HG03521 (cell line): ENCODE data around the gene SPTBN1.
"Not testable (repeated sequence)": the region's sequence is repeated elsewhere in the genome, so short reads cannot be mapped to it uniquely, and the experiment has no call there.

Experiments used
- ATAC-seq: cut with Tn5 transposase; IDR thresholded peaks from one replicate; pipeline ENCODE4 v1.9.1; 2021; ENCODE audit warnings: mild to moderate bottlenecking, moderate library complexity; ENCODE audit not compliant: unreplicated experiment

The SPTBN1 gene

DNA sequence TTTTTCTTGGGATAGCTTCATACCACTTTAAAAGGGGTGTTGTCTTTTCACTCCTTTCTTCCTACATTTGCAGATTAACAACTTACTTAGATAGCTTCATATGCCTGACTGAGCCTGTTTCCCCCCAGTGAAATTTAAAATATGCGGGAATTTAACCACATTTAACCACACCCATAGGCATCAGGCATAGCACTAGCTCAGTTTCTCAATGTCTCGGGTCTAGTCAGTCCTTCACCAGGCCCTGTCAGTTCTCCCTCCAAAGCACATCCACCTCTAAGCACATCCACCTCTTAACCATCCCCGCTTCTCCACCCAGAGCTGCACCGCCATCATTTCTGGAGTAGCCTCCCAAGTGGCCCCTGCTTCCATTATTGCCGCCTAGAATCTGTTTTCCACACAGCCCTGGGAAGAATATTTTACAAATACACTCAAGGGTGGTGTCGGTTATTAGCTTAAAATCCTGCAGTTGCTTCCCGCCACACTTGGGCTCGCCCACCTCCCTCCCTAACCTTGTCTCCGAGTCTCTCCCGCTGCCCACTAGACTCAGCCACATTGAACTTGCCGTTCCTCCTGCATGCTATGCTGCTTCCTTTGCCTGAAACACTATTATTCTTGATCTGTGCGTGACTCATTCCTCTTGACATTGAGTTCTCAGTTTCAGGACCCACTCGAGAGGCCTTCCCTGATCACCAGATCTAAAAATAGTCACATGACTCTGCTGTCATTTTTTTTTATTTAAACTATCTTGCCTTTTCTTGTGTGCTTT lies 68.3 kb downstream of the SPTBN1 start:
- no peak for ATAC-seq

DNA sequence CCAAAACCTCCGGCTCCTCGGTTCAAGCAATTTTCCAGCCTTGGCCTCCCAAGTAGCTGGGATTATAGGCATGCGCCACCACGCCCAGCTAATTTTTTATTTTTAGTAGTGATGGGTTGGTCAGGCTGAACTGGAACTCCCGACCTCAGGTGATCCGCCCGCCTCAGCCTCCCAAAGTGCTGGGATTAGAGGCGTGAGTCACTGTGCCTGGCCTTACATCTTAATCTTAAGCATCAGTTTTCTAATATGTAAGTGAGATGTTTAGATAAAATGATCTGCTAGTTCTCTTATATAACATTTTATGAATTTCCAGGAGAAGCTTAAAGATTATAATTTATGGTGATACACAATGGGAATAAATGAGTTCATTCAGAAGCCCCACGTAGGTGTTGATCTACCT lies 69.2 kb downstream of the SPTBN1 start:
- no peak for ATAC-seq

DNA sequence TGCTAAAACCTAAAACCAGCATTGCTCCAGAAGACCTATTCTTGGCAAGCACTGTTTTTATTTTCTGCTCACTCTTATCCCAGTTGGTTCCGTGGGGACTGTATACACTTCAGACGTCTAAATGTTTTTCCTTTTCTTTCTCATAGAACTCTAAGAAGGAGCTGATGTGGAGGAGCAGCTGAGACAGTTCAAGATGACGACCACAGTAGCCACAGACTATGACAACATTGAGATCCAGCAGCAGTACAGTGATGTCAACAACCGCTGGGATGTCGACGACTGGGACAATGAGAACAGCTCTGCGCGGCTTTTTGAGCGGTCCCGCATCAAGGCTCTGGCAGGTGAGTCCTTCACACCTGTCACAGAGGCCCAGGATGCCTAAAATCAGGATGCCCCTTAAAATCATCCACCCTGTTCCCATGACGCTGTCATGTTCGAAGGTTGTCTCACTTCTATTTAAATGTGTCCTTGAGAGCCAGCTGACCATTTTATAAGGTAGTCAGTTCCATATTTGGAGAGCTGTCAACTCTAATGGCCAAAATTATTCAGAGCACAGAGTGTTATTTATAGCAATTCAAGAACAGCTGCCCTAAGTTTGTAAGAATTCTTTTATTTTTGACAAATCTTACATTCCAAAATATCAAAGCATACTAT lies 70.2 kb downstream of the SPTBN1 start:
- no peak for ATAC-seq

DNA sequence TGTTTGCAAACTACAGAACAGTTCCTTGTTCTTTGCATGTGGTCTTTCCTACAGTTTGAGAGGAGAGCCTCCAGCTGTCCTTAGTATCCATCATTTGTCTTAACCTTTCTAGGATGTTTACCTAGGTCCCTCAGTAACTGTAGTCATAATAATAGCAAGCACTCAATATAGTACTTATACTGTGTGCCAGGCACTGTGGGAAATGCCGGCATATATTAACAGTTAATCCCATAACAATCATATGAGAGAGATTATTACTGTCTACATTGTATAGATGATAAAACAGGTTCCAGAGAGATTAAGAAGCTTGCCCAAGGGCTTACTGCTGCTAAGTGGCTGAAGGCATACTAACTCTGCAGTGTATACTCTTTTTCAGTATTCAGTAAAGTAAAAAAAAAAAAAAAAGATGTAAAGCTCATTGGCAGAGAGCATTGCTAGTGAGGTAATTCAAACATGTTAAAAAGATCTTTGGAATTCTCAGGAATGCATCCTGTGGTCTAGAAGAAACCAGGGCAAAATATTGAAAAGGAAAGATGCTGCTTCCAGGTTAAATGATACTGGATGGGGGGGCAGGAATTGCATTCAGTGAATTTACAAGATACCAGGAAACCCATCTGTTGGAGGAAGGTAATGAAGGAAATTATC lies 72.3 kb downstream of the SPTBN1 start:
- no peak for ATAC-seq

DNA sequence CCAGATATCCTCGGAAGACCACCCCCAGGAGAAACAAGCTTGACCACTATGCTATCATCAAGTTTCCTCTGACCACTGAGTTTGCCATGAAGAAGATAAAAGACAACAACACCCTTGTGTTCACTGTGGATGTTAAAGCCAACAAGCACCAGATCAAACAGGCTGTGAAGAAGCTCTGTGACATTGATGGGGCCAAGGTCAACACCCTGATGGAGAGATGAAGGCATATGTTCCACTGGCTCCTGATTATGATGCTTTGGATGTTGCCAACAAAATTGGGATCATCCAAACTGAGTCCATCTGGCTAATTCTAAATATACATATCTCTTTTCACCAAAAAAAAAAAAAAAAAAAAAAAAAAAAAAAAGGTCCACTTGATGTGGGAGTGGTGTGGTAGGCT lies 73.4 kb downstream of the SPTBN1 start:
- ATAC-seq = not testable (repeated sequence)

DNA sequence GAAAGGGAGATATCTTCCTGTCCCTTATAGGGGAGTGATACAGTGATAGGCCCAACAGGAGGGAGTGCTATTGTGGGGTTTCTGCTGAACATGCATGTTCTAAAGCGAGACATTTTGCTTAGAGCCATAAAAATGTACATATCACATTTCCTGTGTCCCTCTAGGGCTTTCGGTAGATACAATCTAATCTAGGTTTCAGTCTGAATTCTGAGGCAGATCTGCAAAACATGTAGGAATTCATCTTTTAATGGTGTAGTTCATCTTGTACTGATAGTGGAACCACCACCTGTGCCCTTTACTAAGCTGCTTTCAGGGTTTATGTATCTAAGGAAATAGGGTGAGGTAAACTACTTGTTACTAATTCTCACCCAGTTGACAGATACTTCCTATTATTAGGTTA lies 73.8 kb downstream of the SPTBN1 start:
- no peak for ATAC-seq

DNA sequence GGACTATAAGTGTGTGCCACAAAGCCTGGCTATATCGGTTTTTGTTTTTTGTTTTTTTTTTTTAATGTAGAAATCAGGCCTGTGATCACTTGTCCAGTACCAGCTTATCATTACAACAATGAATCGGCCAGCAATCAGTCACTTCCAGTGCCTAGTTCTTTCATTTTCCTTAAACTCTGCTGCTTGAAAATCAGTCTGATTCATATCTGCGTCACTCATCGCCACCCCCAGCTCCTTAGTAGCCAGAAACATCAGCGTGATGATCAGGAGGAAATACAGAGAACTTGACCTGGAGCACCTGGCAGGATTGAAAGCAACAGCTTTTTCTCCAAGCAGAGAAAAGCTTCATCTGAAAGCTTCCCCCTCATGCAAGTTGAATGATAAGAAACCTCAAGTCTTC lies 75.4 kb downstream of the SPTBN1 start:
- no peak for ATAC-seq

DNA sequence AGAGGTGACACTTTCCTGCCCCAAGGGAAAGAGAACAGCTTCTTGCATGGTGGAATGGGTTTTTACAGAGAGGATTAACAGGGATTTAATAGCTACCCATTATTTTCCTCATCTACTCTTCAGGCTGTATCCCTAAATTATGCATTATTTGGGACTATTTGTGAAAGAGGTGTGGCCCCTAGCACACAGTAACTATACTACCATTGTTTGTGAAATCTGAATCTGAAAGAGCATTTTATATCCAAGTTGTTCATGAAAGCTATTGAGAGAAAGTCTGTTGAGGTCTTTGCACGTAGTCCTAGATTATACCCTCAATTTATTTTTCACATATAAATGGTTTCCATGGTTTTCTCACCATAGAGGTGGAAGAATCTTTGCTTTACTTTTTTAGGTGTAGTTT lies 78.1 kb downstream of the SPTBN1 start:
- ATAC-seq = no peak

DNA sequence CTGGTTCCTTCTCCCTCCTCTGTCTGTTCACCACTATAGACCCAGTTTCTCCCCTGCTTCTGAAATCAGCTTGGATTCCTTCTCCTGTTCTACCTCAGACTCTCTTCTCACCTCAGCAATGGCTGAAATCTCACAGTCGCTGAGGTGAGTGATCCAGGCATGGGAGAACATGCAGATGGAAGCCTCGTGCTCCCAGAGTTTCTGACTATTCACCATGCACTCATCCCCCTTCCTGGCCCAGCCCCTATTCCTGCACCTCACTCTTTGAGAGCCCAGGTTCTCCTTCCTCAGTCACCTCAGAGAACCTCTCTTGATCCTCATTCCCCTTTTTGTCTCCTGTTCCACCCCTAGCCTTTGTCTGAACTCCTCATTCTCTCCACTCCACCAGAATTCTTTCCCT lies 78.5 kb downstream of the SPTBN1 start:
- no peak for ATAC-seq

DNA sequence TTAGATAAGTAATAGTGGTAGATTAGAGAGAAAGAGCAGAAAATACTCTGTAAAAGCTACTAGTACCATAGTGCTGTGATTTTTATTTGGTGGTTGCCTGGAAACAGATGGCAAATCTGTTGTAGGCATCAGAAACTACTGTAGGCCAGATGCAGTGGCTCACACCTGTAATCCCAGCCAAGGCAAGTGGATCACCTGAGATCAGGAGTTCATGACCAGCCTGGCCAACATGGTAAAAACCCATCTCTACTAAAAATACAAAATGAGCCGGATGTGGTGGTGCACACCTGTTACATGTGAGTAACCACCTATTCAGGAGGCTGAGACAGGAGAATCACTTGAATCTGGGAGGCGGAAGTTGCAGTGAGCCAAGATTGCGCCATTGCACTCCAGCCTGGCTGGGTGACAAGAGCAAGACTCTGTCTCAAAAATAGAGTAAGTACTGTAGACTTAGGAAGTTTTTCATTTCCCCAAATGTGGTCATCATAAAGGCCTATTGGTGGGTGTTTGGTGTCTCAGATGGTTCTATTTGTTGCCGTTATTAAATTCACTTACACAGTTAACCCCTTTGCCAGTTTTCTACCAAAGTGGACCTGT lies 79.6 kb downstream of the SPTBN1 start:
- ATAC-seq = no peak

DNA sequence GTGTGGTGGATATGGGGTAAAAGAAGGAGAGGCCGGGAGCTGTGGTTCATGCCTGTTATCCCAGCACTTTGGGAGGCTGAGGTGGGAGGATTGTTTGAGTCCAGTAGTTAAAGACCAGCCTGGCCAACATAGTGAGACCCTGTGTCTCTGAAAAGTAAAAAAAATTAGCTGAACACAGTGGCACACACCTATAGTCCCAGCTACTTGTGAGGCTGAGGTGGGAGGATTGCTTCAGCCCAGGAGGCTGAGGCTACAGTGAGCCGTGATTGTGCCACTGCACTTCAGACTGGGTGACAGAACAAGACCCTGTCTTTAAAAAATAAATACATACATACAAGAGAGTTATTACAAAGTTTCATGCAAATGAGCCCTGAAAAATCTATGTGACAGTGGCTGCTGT lies 80.6 kb downstream of the SPTBN1 start:
- no peak for ATAC-seq

DNA sequence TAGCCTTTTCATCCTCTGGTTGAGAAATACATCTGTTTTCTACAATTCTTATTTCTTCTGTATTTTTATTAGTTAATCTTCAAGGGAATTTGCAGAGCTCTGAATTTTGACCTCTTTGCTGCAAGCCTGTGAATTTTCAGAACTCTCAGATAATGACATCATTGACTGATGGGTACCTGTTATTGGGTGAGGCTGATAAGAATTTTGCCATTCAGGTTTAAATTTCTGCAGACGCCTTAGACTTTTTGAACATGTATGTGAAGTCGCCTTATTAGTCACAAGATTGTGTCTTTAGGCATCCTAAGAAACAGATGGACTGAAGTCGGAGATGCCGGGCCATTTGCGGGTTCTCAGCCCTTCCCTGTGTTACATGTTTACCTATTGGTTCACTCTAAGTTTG lies 82.4 kb downstream of the SPTBN1 start:
- ATAC-seq = no peak

DNA sequence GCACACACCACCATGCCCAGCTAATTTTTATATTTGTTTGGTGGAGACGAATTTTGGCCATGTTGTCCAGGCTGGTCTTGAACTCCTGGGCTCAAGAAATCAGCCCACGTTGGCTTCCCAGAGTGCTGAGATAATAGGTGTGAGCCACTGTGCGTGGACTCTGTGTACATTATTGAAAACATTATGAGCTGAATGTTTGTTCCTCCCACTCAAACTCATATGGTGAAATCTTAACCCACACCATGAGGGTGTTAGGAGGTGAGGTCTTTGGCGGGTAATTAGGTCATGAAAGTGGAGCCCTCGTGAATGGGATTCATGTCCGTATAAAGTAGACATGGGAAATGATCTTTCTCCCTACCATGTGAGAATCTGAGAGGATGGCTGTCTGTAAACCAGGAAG lies 83.6 kb downstream of the SPTBN1 start:
- ATAC-seq = no peak

DNA sequence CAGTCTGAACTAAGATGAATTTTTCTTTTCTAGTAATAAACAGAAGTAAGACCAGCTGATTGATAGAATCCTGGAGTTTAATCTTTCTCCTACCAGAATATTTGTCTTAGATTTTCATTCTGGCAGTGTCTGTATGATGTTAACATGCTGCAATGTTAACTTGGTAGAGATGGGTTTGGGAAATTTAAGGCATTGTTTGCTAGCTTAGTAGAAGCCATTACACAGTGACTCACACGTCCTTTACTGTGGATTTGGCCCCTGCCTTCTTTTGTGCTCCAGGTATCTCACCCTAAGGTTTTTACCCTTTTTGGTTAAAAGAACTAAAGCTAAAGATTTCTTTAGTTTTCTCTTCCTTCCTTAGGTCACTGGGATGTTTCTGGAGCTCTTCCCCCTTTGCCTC lies 84.1 kb downstream of the SPTBN1 start:
- no peak for ATAC-seq

DNA sequence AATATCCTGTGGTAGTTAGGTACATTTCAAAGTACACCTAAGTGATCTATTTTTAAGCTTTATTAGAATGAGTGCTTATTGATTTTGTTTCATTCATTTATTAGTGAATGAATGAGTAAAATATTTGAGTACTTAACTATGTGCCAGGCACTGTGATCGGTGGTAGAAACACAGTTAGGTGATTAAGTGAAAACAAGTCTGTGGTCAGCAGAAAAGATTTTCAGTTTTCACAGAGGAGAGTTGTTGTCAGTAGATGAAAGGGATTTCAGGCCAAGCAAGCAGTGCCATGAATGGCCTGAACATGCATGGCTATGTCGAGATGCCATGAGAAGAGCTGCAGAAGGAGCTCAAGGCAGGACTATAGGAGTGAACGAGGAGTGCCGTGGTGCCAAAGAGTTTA lies 85.9 kb downstream of the SPTBN1 start:
- ATAC-seq = no peak

DNA sequence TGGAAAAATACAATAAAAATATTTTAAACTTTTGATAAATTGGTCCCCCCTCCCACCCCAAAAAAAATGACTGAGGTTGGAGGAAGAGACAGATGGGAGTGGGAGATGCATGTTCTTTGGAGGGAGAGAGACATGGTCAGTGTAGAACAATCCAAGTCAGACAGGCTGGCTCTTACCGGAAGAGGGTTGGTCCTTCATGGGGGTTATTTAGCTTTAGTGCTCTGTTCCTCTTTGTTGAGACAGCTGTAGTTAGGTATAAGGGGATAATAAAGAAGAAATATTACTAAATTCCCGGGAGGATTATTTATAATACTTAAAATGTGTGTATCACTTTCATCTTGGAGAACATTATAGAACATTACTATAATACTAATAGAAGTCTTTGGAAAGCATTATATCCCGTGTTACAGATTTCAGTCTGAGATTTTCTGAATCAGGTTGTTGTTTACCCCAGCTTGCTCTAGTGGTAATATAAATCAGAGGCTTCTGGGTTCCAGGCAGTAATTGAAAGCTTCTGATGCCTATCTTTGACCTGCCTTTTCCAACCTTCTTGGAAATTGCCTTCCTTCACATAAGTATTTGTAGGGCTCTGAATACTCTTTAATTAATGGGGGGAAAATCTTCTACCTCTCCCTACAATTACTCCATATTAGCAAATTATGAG lies 87.7 kb downstream of the SPTBN1 start:
- no peak for ATAC-seq

DNA sequence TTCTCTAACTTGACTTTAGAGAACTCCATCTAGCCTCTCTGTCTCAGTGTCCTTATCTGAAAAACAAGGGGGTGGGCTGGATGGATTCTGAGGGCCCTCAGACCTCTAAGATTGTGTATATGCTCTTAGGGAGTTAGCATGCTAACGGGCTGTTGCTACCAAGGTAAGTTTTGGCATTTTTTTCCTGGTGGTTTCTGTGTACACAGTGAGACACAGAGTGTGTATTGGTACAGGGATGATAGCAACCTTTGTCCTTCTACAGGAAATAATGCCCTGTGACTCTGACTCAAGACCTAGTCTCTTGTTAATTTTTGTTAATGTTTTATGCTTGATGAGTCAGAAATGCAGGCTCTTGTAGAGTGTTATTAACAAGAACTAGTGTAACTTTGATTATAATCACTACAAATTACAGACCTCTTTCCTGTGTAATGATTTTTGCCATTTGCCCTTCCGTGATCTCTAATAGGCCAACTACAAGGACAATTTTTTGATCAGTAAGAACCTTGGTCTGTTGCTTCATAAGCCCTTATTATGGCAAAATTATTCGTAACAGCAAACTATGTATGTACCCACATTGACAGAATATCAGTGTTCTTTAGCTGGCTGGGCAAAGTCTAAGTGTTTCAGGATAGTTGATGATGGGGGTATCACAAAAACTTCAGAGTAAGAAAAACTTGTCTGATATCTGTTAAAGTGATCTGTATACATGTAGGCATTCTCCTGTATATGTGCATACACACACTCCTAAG lies 89.7 kb downstream of the SPTBN1 start:
- no peak for ATAC-seq

DNA sequence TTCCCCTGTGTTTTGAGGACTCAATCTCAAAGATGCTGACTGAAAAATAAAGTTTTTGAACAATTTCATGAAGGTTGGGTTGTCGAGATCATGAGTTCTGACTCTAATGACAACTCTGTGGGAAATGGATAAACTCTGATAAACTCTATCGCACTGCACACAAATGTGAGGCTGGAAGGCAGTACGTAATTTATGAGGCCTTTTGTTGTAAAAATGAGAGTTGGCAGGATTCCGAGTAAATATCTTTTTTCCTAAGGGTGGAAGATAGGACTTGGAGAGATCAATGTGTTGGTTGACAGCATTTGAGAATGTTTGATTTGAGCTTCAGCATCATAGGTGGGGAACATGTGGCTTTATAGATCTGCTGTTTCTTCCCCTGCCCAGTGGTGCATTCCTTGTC lies 90.4 kb downstream of the SPTBN1 start:
- no peak for ATAC-seq

DNA sequence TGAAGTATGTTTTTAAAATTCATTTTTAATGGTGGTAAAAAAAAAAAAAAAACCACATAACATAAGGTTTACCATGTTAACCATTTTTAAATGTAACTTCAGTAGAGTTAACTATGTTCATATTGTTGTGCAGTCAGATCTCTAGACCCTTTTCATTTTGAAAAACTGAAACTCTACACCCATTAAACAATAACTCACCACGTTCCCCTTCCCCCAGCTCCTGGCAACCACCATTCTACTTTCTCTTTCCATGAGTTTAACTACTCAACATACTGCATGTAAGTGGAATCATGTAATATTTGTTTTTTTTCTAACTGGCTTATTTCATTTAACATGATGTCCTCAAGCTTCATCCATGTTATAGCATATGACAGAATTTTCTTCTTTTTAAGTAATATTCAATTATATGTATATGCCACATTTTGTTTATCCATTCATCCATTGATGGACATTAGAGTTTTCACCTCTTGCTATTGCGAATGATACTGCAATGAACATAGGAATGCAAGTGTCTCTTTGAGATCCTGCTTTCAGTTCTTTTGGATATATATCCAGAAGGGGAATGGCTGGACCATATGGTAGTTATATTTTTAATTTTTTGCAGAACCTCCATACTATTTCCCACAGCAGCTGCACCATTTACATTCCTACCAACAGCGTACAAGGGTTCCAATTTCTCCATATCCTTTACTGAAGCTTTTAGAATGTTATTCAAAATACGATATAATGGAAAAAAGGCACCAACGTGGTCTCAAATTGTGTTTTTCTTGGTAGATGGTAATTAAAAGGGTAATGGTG lies 91.0 kb downstream of the SPTBN1 start:
- ATAC-seq = no peak

DNA sequence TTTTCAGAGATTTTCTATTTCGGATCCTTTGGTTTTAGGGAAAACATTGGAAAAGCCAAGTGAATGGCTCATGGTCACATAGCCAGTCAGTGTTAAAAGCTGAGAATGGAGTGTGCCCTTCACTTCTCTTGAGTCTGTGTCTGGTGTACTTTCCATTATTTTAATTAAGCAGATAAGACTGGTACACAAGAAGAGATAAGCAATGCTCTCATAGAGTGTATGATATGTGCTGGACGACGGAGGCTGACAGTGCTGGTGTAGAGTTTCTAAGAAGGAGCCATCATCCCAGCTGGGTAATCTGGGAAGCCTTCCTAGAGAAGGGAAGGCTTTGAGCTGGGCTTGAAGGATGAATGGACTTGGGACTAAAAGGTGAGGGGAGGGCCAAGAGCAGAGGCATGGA lies 93.3 kb downstream of the SPTBN1 start:
- no peak for ATAC-seq
